DMS153 treated with DMSO at 0.1 percent for 48 hours (cell line): ENCODE data around the gene FANCC.
"Not testable (repeated sequence)": the region's sequence is repeated elsewhere in the genome, so short reads cannot be mapped to it uniquely, and the experiment has no call there.

ENCODE experiments used
- DNase-seq: peaks from one replicate; lab custom pipeline; 2025; ENCODE audit not compliant: unreplicated experiment; lab: John Stamatoyannopoulos, UW

FANCC gene

DNA sequence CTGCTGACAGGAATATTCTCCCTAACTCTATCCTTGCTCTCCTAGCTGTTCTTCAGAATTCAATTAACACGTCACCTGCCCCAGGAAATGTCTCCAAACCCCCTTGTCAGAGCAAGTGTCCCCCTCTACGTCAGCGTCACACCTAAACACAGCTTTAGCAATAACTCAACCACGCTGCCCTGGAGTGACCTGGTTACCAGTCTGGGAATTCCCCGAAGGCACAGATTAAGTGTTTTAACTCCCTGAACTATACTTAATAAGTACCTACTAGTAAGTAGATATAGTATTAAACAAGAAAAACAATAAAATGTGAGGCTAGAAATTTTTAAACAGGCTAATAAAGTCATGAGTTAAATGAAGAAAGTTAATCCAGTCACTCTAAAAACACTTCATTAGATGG, 78.4 kb downstream of the FANCC start:
- DNase-seq, result no peak

DNA sequence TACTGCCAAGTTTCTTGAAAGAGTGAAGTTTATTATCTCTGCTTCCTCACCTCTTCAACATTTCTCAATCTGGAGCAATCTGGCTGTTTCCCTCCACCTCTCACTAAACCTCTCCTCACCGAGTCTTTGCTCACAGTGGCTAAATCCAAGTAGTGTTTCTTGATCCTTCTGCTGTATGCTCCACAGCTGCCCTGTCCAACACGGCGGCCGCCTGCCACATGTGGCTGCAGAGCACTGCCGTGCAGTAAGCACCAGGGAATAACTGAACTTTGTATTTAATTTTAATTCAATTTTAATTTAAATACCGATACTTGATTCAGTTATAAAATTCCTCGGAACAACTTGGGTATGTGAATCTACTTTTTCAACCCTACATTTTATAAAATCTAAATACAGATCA, 80.2 kb downstream of the FANCC start:
- DNase-seq, result no peak

DNA sequence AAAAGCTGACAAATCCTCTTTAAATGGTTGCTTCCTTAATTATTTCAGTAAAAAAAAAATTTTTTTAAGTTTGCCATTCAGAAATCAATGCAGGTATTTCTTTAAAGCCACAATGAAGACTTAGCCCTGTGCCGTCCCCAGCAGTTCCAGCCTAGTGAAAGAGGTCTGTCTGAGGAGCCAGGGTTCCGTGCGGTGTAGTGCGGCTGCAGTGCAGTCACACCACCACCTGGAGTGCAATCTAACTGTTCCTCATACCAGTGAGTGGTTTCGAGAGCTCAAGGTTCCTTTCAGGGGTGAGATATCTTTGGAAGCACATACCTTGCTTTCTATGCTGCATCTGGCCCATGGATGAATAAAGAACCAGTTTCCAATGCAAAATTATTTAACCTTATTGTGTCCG, 87.5 kb downstream of the FANCC start:
- DNase-seq, result no peak

DNA sequence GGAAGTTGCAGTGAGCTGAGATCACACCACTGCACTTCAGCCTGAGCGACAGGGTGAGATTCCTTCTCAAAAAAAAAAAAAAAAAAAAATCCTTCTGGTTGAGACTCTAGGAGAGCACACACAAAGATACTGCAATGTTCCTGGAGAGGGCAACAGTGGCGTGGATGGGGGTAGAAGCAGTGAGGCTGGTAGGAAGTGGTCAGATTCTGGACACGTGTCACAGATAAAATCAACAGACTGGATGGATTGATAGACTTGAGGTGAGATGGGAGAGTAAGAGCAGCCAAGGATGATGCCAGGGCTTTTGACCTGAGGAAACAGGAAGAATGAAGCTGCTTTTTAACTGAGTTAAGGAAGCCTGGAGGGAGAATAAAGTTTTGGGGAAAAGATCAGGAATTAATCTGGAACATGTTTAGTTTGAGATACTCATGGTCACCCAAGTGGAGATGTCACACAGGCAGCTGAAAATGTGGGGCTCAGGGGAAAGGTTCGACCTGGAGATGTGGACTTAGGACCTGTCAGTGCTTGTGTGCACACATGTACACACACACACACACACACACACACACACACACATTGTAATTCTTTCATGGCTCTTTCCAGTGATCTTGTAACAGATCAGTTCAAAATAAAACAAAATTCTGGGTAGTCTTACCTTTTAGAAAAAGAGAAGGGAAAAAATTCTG, 88.1 kb downstream of the FANCC start:
- no peak for DNase-seq

DNA sequence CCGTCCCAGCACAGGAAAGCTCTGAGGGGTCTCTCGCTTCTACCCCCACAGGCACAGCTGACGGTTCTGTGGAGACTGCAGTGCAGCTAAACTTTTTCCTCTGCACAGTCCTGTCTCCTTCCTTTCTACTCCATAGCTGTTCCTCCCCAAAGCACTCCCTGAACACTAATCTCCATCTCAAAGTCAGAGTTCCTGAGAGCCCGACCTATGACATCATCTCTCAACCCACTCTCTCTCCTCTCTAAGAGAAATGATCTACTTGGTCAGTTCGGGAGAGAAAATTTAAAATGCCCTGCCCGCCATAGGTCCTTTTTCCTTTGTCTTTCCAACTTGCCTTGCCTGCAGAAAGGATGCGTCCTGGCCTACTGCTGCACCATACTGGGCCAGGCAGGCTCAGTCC, 90.6 kb downstream of the FANCC start:
- DNase-seq, result no peak

DNA sequence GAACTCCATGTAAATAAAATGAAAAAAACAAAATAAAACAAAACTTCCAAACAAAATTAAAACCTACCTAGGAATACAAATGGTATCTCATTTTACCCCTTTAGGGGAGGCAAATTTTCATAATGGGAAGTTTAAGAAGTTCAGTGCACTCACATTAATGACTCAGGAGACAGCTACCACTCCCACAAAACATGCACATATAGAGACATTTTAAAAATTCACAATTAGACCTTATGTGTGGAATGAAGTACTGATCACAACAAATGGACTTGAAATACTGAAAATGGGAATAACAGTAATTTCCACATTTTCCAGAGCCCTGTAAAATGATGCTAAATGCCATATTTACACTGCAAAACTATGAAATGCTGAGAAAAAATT, 91.8 kb downstream of the FANCC start:
- no peak for DNase-seq

DNA sequence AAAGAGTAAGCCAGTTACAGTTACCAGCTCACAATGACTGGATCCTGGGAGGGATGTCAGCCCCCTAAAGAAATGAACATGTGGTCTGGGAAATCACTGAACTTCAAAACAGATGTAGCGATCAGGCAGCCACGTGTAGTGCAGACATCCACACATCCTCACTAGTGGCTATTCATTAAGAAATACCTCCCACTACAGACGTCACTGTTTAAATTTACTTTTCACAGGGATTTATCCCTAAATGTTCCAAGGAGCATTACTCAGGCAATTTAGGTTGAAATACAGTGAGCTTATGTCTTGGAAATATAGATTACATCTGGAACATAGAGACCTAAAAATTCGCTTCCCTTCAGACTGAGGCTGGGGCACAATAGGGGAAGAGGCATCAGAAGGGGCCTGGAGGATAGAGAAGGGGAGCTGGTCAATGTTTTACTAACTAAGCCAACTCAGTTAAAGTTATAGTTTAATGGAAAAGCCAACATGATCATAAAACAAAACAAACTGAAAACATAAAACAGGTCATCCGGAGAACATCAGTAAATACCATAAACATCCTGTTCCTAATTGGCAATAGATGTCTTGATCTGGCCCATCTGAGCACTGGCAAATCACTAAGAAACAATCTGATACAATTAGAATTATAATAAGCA, 92.3 kb downstream of the FANCC start:
- no peak for DNase-seq

DNA sequence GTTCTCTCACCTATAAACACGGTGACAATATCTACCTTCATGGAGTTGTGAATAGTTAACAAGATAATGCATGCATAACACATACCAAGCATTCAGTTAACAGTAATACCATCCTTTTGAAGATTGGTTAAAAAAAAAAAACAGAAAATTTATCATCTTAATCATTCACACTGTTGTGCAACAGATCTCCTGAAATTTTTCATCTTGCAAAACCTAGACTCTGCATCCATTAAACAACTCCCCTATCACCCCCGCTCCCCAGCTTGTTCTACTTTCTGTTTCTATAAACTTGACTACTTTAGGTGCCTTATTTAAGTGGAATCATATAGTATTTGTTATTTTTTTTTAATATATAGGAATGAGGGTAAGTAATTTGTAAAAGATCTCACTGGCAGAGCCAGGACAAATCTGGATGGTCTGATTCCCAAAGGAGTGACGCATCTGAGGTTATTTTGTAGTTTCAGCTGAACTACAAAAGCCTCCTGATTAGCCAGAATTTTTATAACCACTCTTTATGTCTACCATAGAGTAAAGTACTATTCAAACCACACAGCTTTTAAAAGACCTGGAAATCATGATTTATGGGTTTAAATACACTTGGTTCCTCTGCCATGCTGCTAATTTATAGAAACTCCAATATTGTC, 93.0 kb downstream of the FANCC start:
- no peak for DNase-seq

DNA sequence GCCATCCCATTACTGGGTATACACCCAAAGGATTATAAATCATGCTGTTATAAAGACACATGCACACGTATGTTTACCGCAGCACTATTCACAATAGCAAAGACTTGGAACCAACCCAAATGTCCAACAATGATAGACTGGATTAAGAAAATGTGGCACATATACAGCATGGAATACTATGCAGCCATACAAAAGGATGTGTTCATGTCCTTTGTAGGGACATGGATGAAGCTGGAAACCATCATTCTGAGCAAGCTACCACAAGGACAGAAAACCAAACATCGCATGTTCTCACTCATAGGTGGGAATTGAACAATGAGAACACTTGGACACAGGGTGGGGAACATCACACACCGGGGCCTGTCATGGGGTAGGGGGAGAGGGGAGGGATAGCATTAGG, 97.2 kb downstream of the FANCC start:
- not testable (repeated sequence) for DNase-seq

DNA sequence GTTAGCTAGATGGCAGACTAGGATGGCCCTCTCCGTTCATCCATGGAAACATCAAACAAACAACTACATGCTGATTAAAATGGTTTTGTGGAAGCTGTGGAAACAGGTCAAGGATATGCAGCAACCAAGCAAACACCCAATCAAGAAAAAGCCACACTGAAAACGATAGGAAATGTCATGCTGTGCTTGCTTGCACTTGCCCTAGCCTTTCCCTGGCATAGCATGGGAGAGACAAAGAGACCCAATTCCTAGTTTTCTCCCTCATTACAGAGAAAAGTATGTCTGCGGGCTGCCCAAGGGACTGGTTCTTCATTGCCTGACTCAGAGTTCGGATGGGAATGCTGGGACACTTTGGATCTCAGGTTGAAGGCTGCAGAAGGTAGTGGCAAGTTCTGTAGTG, 98.7 kb downstream of the FANCC start:
- DNase-seq, result no peak

DNA sequence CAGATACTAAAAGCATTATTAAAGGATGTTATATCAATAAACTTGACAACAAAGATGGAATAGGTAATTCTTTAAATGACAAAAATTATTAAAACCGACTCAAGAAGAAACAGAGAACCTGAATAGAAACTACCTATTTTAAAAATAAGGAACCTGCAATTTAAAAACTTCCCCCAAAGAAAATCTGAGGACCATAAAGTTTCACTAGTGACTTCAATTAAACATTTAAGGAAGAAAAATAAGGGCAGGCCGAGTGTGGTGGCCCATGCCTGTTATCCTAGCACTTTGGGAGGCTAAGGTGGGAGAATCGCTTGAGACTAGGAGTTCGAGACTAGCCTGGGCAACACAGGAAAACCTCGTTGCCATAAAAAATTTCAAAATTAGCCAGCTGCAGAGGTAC, 99.6 kb downstream of the FANCC start:
- no peak for DNase-seq

DNA sequence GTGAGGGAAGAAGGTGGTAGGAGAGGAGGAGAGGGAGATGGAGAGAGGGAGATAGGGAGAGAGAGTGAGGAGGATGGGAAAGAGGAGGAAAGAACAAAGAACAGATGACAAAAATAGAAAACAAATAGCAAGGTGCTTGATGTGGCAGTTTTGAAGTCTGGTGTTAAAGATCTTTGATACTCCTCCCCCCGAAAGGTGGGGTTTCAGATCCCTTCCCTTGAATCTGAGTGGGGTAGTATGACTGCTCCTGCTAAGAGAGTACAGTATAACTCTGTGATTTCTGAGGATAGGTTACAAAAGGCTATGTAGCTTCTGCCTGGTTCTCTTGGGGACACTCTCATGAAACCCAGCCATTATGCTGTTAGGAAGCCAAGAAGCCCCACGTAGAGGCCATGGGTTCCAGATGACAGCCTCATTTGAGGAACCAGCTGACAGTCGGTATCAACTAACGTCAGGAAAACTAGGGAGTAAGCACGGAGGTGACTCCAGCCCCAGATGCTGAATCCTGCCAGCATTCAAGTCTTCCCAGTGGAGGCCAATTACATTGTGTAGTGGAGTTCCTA, 102.1 kb downstream of the FANCC start:
- no peak for DNase-seq

DNA sequence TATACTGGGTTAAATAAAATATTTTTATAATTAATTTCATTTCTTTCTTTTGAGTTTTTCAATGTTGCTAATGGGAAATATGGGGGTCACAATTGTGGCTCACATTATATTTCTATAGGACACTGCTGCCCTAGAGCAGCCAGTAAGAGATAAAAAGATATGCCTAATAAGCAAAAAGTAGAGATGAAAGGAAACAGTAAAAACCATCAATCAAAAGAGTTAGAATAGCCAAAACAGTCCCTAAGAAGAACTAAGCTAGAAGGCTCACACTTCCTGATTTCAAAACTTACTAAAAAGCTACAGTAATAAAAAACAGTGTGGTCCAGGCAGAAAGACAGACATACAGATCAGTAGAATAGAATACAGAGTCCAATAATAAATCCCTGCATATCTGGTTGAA, 104.4 kb downstream of the FANCC start:
- no peak for DNase-seq

DNA sequence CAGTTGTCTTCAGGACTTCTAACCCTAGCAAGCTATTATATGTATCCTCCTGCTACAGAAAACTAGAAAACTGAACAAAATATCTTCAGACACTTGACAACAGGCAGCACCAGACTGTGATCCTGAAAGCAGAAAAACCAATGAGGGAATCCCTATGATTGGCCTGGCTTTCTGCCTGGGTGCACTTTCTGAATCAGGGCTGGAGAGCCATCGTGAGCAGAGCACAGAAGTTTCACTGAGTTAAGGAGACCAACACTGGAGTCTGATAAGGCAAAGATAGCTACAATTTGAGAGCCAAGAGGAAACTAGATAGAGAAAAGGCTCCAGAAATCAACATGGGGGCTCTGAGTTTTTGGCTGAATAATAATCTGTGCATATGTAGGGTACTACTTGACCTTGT, 106.5 kb downstream of the FANCC start:
- no peak for DNase-seq

DNA sequence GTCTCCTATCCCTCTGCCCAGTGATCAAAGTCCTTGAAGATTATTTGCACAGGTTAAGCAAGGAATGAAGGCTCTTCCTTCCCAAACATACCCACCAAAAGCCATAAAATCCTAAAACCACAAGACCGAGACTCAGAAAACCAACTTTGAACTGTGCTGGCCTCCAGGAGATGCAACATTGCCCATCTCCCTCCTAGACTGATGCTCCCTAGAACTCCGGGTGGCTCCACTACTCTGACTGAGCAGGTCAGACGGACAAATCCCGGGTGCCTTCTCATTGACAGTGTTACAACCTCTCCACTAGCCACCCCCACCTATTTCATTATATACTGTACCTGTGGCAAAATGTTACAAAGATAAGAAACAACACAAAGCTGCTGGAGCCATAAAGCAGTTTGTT, 110.1 kb downstream of the FANCC start:
- DNase-seq, result no peak

DNA sequence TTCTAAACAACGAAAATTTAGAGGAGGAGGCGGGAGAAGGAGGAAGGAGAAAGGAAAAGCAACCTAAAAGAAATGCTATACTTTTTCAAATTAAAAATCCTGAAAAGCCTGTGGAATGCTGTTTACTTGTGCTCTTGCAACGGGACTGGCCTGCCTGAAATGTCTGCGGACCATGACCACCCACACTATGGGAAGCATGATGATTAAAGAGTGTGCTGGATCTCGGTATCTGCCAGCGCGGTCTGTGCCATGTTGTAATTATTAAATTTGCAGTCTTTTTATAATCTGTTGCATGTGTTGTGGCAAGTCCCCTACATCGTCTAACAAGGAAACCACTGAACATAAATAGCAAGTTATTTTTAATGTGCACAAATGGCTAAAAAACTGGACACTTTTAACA, 111.4 kb downstream of the FANCC start:
- DNase-seq, result no peak

DNA sequence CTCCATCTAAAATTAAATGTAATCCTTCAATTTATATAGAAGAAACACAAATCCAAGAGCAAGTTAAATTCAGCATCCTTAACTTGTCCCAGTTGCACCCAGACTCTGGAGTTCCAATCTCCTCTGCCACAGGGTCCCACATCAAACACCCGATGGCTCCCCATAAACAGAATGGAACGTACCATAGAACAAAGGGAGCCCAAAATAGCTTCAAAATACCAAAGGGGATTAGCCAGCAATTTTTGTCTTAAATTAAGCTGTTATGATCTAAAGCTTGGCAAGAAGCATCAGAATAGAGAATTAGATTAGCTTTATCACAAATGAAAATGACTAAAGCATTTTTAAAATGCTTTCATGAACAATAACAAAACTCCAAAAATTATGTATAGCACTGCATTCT, 112.8 kb downstream of the FANCC start:
- no peak for DNase-seq

DNA sequence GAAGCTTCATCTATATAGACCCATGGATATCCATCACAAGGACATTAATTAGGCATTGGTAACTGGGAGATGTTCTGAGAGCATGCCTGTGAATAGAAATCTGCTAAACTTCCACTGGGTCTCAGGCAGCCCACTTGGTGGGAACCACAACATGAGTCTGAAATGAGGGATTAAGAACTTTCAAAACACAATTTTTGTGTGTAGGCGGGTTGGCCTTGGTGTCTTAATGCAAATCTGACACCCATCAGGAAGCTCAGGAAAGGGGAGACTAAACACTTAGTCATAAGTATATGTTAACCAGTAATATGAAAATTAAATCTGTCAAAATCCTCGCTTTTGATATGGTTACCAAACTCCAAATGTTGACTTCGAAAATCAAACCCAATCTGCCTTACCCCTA, 113.2 kb downstream of the FANCC start:
- DNase-seq, result no peak

DNA sequence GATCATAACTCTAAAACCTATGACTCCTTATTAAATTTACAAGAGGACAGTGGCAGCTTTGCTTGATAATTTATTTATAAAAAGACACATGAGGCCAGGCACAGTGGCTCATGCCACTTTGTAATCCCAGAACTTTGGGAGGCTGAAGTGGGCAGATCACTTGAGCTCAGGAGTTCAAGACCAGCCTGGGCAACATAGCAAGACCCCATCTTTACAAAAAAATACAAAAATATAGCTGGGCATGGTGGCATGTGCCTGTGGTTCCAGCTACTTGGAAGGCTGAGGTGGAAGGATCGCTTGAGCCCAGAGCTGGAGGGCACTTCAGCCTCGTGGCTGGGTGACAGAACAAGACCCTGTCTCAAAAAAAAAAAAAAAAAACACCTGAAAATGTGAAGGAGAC, 114.5 kb downstream of the FANCC start:
- DNase-seq, result not testable (repeated sequence)

DNA sequence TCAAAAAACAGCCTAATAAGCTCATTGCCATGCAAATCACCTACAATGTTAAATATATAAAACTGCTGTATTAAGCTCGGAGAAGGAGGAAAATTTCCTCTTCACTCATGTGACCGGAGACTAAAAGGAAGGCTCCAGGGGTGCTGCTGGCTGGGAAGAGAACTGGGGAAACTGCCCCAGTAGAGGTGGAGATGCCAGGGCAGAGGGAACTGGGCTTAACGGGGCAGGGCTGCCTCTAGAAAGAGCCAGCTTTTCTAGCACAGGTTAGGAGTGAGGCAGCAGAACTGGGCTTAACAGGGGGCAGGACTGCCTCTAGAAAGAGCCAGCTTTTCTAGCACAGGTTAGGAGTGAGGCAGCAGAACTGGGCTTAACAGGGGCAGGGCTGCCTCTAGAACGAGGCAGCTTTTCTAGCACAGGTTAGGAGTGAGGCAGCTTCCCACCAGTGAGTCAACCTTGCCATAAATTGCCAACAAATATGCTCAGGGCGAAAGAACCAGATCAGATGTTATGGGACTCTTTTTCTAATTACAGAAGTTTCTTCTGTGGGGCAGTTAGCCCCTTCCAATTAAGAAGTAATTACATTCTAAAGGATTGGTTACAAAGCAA, 115.3 kb downstream of the FANCC start:
- DNase-seq, result no peak

DNA sequence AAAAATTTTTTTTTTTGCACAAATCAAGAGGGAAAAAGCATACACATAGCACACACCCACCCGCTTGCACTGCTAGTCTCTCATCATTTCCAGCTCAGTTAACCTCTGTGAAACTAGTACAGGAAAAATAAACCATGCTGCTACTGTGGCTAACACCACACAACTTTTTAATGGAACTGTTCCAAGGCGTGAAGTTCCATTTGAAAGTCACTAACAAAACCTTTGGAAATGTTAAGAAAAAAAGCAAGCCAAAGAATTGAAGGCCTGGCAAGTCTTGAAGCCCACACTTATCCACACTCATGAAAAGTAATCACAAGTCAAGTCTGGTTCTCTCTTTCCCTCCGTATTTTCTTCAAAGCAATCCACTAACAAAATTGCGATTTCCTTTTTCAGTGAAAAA, 116.3 kb downstream of the FANCC start:
- no peak for DNase-seq

DNA sequence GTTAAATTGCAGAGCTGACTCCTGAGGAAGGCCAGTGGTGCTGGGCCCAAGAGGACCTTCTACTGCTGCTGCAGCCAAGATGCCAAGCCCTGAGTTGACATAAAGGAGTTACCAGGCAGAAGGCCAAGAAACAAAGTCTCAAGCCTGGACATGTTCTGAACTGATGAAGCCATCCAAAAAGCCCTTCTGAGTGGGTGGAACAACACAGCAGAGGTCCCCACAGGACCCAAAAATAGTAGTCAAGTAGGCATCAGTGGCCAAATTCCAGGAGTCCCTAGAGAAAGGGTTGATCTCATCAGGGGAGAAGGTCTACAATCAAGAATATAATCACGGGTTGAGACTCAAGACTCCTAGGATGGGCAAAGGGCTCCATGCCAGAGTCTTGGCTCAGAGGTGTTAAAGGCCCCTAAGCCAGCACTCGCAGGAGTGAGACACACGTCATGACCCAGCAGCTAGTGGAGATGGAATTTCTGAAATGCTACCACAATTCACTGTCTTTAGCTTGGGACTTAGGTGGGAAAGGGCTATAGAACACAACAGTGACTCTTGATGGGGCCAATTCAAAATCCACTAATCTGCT, 119.7 kb downstream of the FANCC start:
- DNase-seq, result no peak
